ENCODE results near the gene THBD.

THBD gene

GRCh38 chr20:23058240-23058639 lies 8.8 kb upstream of the THBD start:
- WGBS (ENCODE audit: extremely low coverage, insufficient coverage, insufficient read length), result no CpG with 5 or more reads among the region's 1 CpG
- no peak overlapping the region for H2BK12ac ChIP-seq (ENCODE audit: low read length)

GRCh38 chr20:23052904-23053303 lies 3.4 kb upstream of the THBD start:
- Histone ChIP-seq H4K91ac (ENCODE audit: low read depth, low read length) (no peak overlapping the region), H3K36me3 (ENCODE audit: control insufficient read depth in 1 of 2, insufficient read depth in 2 of 2, low read length in 2 of 2) (no peaks in the 10 kb centered on the region), H3K4me3 (ENCODE audit: low read depth, low read length) (no peak overlapping the region), H3K79me2 (ENCODE audit: control insufficient read depth, insufficient read depth, low read length, poor library complexity) (peaks cover 2% of the 10 kb centered on the region), H4K8ac (ENCODE audit: low read depth, low read length) (no peak overlapping the region), H2BK120ac (ENCODE audit: insufficient read depth, low read length, poor library complexity) (no peak overlapping the region), H3K9ac (ENCODE audit: low read length) (no peak overlapping the region), H3K4me1 (ENCODE audit: control insufficient read depth in 1 of 2, insufficient read depth in 2 of 2, low read length in 2 of 2) (peaks cover 31% of the 10 kb centered on the region in 2 experiments), H3K27ac (ENCODE audit: low read depth, low read length) (no peak overlapping the region), H3K18ac (ENCODE audit: low read length) (no peak overlapping the region), H2AFZ (ENCODE audit: insufficient read depth, low read length, poor library complexity) (no peak overlapping the region), H3K4me2 (ENCODE audit: low read length) (no peak overlapping the region), H3K14ac (ENCODE audit: low read length) (no peak overlapping the region), H4K12ac (ENCODE audit: low read depth, low read length) (no peak overlapping the region), H3K23ac (ENCODE audit: low read length) (no peak overlapping the region), H2BK5ac (ENCODE audit: low read depth, low read length, poor library complexity) (no peak overlapping the region), H2BK12ac (ENCODE audit: low read length) (no peak overlapping the region), H3K27me3 (ENCODE audit: insufficient read depth, low read length) (peaks cover 24% of the 10 kb centered on the region), H3K79me1 (ENCODE audit: low read length) (peaks cover 6% of the 10 kb centered on the region), H2AK5ac (ENCODE audit: low read length) (no peak overlapping the region), H3K9me3 (ENCODE audit: insufficient read depth, low read depth, low read length) (peaks cover 4% of the 10 kb centered on the region), H3K4ac (ENCODE audit: low read depth, low read length) (no peak overlapping the region)
- no CpG with 5 or more reads among the region's 5 CpGs for WGBS (ENCODE audit: extremely low coverage, insufficient coverage, insufficient read length)
- no peak for DNase-seq

More at GRCh38 chr20:23058240-23058639, 8.8 kb upstream of the THBD start:
- no peaks in the 10 kb centered on the region for H3K27me3 ChIP-seq (ENCODE audit: insufficient read depth, low read length)
- H2AK5ac ChIP-seq (ENCODE audit: low read length), result no peak overlapping the region
- no peak overlapping the region for H2BK120ac ChIP-seq (ENCODE audit: insufficient read depth, low read length, poor library complexity)
- no peak overlapping the region for H4K91ac ChIP-seq (ENCODE audit: low read depth, low read length)
- no peak overlapping the region for H3K14ac ChIP-seq (ENCODE audit: low read length)
- no peak overlapping the region for H3K18ac ChIP-seq (ENCODE audit: low read length)
- H3K4me1 ChIP-seq (ENCODE audit: control insufficient read depth in 1 of 2, insufficient read depth in 2 of 2, low read length in 2 of 2), result peaks cover 4 to 9% of the 10 kb centered on the region in 2 experiments
- no peak overlapping the region for H3K4ac ChIP-seq (ENCODE audit: low read depth, low read length)
- H3K79me2 ChIP-seq (ENCODE audit: control insufficient read depth, insufficient read depth, low read length, poor library complexity), result no peaks in the 10 kb centered on the region
- no peak overlapping the region for H3K4me2 ChIP-seq (ENCODE audit: low read length)
- H2AFZ ChIP-seq (ENCODE audit: insufficient read depth, low read length, poor library complexity), result no peak overlapping the region
- no peak overlapping the region for H3K23ac ChIP-seq (ENCODE audit: low read length)
- no peak for DNase-seq
- H3K36me3 ChIP-seq (ENCODE audit: control insufficient read depth in 1 of 2, insufficient read depth in 2 of 2, low read length in 2 of 2), result no peaks in the 10 kb centered on the region
- no peak overlapping the region for H4K12ac ChIP-seq (ENCODE audit: low read depth, low read length)
- H3K9ac ChIP-seq (ENCODE audit: low read length), result no peak overlapping the region
- no peak overlapping the region for H3K27ac ChIP-seq (ENCODE audit: low read depth, low read length)
- no peak overlapping the region for H2BK5ac ChIP-seq (ENCODE audit: low read depth, low read length, poor library complexity)
- no peak overlapping the region for H3K4me3 ChIP-seq (ENCODE audit: low read depth, low read length)
- H3K9me3 ChIP-seq (ENCODE audit: insufficient read depth, low read depth, low read length), result no peaks in the 10 kb centered on the region
- H3K79me1 ChIP-seq (ENCODE audit: low read length), result peaks cover 2% of the 10 kb centered on the region
- no peak overlapping the region for H4K8ac ChIP-seq (ENCODE audit: low read depth, low read length)

GRCh38 chr20:23050847-23051627 lies 1.6 kb upstream of the THBD start:
- Histone ChIP-seq H4K8ac (ENCODE audit: low read depth, low read length) (peak overlapping the region; percentile 62), H3K4ac (ENCODE audit: low read depth, low read length) (no peak overlapping the region), H2AFZ (ENCODE audit: insufficient read depth, low read length, poor library complexity) (peak overlapping the region; percentile 65), H3K9me3 (ENCODE audit: insufficient read depth, low read depth, low read length) (peaks cover 7% of the 10 kb centered on the region), H3K14ac (ENCODE audit: low read length) (peak overlapping the region; percentile 2), H3K27ac (ENCODE audit: low read depth, low read length) (no peak overlapping the region), H3K23ac (ENCODE audit: low read length) (no peak overlapping the region), H2BK120ac (ENCODE audit: insufficient read depth, low read length, poor library complexity) (peak overlapping the region; percentile 24), H3K79me2 (ENCODE audit: control insufficient read depth, insufficient read depth, low read length, poor library complexity) (peaks cover 2% of the 10 kb centered on the region), H3K9ac (ENCODE audit: low read length) (no peak overlapping the region), H3K4me2 (ENCODE audit: low read length) (peak overlapping the region; percentile 71), H3K4me1 (ENCODE audit: control insufficient read depth in 1 of 2, insufficient read depth in 2 of 2, low read length in 2 of 2) (peaks cover 34 to 43% of the 10 kb centered on the region in 2 experiments), H3K4me3 (ENCODE audit: low read depth, low read length) (peak overlapping the region; percentile 47), H3K18ac (ENCODE audit: low read length) (peak overlapping the region; percentile 58), H2BK12ac (ENCODE audit: low read length) (peak overlapping the region; percentile 25), H3K36me3 (ENCODE audit: control insufficient read depth in 1 of 2, insufficient read depth in 2 of 2, low read length in 2 of 2) (no peaks in the 10 kb centered on the region), H4K91ac (ENCODE audit: low read depth, low read length) (peak overlapping the region; percentile 37), H2AK5ac (ENCODE audit: low read length) (no peak overlapping the region), H3K79me1 (ENCODE audit: low read length) (peaks cover 6% of the 10 kb centered on the region), H3K27me3 (ENCODE audit: insufficient read depth, low read length) (peaks cover 31% of the 10 kb centered on the region), H2BK5ac (ENCODE audit: low read depth, low read length, poor library complexity) (no peak overlapping the region), H4K12ac (ENCODE audit: low read depth, low read length) (no peak overlapping the region)
- peak; percentile 50 to 78 for DNase-seq
- no CpG with 5 or more reads among the region's 46 CpGs for WGBS (ENCODE audit: extremely low coverage, insufficient coverage, insufficient read length)

GRCh38 chr20:23050076-23050838 lies 785 bp upstream of the THBD start:
- Histone ChIP-seq H3K36me3 (ENCODE audit: control insufficient read depth in 1 of 2, insufficient read depth in 2 of 2, low read length in 2 of 2) (no peaks in the 10 kb centered on the region), H3K4me3 (ENCODE audit: low read depth, low read length) (peak overlapping the region; percentile 50), H2BK12ac (ENCODE audit: low read length) (no peak overlapping the region), H3K27me3 (ENCODE audit: insufficient read depth, low read length) (peaks cover 31% of the 10 kb centered on the region), H3K79me2 (ENCODE audit: control insufficient read depth, insufficient read depth, low read length, poor library complexity) (peaks cover 2% of the 10 kb centered on the region), H2AFZ (ENCODE audit: insufficient read depth, low read length, poor library complexity) (no peak overlapping the region), H3K9me3 (ENCODE audit: insufficient read depth, low read depth, low read length) (peaks cover 7% of the 10 kb centered on the region), H2BK120ac (ENCODE audit: insufficient read depth, low read length, poor library complexity) (no peak overlapping the region), H3K18ac (ENCODE audit: low read length) (no peak overlapping the region), H3K4me2 (ENCODE audit: low read length) (peak overlapping the region; percentile 71), H2AK5ac (ENCODE audit: low read length) (no peak overlapping the region), H3K14ac (ENCODE audit: low read length) (no peak overlapping the region), H3K79me1 (ENCODE audit: low read length) (peaks cover 6% of the 10 kb centered on the region), H3K4ac (ENCODE audit: low read depth, low read length) (no peak overlapping the region), H3K4me1 (ENCODE audit: control insufficient read depth in 1 of 2, insufficient read depth in 2 of 2, low read length in 2 of 2) (peaks cover 34 to 43% of the 10 kb centered on the region in 2 experiments), H3K27ac (ENCODE audit: low read depth, low read length) (no peak overlapping the region), H4K12ac (ENCODE audit: low read depth, low read length) (no peak overlapping the region), H4K91ac (ENCODE audit: low read depth, low read length) (no peak overlapping the region), H4K8ac (ENCODE audit: low read depth, low read length) (no peak overlapping the region), H3K9ac (ENCODE audit: low read length) (no peak overlapping the region), H3K23ac (ENCODE audit: low read length) (no peak overlapping the region), H2BK5ac (ENCODE audit: low read depth, low read length, poor library complexity) (no peak overlapping the region)
- DNase-seq, result peak; percentile 11 to 39
- no CpG with 5 or more reads among the region's 48 CpGs for WGBS (ENCODE audit: extremely low coverage, insufficient coverage, insufficient read length)
